ENCODE data around the gene STRN4.

DNA sequence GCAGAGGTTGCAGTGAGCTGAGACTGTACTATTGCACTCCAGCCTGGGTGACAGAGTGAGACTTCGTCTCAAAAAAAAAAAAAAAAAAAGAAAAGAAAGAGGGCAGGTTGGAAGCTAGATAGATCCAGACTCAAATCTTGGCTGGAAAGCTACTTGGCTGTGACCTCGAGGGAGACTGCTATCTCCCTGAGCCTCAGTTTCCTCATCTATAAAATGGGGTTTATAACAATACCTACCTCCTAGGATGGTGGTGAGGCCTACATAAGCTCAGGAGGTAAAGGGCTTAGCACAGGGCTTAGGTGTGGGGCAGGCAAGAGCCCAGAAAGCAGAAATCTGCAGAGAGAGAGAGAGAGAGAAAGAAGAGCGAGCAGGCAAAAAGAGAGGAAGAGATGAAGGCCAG, 61.1 kb downstream of the STRN4 start:
- no peak for TF ChIP-seq POLR2A (IDR thresholded peaks at IDR 0.05)
- TF ChIP-seq, protein P1, sequence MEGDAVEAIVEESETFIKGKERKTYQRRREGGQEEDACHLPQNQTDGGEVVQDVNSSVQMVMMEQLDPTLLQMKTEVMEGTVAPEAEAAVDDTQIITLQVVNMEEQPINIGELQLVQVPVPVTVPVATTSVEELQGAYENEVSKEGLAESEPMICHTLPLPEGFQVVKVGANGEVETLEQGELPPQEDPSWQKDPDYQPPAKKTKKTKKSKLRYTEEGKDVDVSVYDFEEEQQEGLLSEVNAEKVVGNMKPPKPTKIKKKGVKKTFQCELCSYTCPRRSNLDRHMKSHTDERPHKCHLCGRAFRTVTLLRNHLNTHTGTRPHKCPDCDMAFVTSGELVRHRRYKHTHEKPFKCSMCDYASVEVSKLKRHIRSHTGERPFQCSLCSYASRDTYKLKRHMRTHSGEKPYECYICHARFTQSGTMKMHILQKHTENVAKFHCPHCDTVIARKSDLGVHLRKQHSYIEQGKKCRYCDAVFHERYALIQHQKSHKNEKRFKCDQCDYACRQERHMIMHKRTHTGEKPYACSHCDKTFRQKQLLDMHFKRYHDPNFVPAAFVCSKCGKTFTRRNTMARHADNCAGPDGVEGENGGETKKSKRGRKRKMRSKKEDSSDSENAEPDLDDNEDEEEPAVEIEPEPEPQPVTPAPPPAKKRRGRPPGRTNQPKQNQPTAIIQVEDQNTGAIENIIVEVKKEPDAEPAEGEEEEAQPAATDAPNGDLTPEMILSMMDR (IDR thresholded peaks at IDR 0.05), result no peak
